Neural progenitor cell (in vitro differentiated cells): ENCODE measurements around the gene HCFC2. TPM values are rescaled to one million over a fixed set of nuclear protein-coding genes. Genes with fewer than 3 reads are reported as not detected.
A peak's percentile ranks its signal among the peaks of the same experiment; 100 is the strongest.

Source experiments
- DNase-seq: peaks from one replicate; pipeline ENCODE4 v3.0.0-alpha.2; 2016; ENCODE audit warnings: low spot score
- H2AFZ ChIP-seq: fragments of 200-600 bp; sonication (generic); replicated peaks from 2 replicates; pipeline ENCODE4 v1.6.1; 2016; ENCODE audit warnings: antibody characterized with exemption
- H3F3A ChIP-seq: fragments of 200-600 bp; sonication (generic); 2 replicates; pipeline ENCODE4 v1.6.1; 2016; ENCODE audit warnings: antibody characterized with exemption, low read depth
- H3K27ac ChIP-seq: fragments of 200-600 bp; sonication (generic); 2 replicates; pipeline ENCODE4 v1.5.1; 2016; ENCODE audit warnings: mild to moderate bottlenecking
- H3K27me3 ChIP-seq: fragments of 200-600 bp; sonication (generic); 2 replicates; pipeline ENCODE4 v1.6.1; 2016; ENCODE audit warnings: mild to moderate bottlenecking, moderate library complexity
- H3K36me3 ChIP-seq: fragments of 200-600 bp; sonication (generic); 2 replicates; pipeline ENCODE4 v1.5.1; 2016
- H3K4me1 ChIP-seq: fragments of 200-600 bp; sonication (generic); 2 replicates; pipeline ENCODE4 v1.6.1; 2016; ENCODE audit warnings: mixed run types
- H3K4me2 ChIP-seq: fragments of 200-600 bp; sonication (generic); 2 replicates; pipeline ENCODE4 v1.6.1; 2016
- H3K4me3 ChIP-seq: fragments of 200-600 bp; sonication (generic); 2 replicates; pipeline ENCODE4 v1.5.1; 2016
- H3K79me2 ChIP-seq: fragments of 200-600 bp; sonication (generic); 2 replicates; pipeline ENCODE4 v1.6.1; 2016; ENCODE audit warnings: low read depth
- H3K9ac ChIP-seq: fragments of 200-600 bp; sonication (generic); 2 replicates; pipeline ENCODE4 v1.6.1; 2016
- H3K9me3 ChIP-seq: fragments of 200-600 bp; sonication (generic); 2 replicates; pipeline ENCODE4 v1.5.1; 2016; ENCODE audit warnings: low read depth
- H4K20me1 ChIP-seq: fragments of 200-600 bp; sonication (generic); 2 replicates; pipeline ENCODE4 v1.6.1; 2016; ENCODE audit warnings: low read depth
- H3K27ac Mint-ChIP-seq: 3 replicates; pipeline ENCODE4 v1.8.0; 2021; ENCODE audit warnings: mixed read lengths
- H3K27me3 Mint-ChIP-seq: 2 replicates; pipeline ENCODE4 v1.8.0; 2022; ENCODE audit warnings: low read depth, mild to moderate bottlenecking, inconsistent platforms, moderate library complexity, mixed read lengths; ENCODE audit not compliant: insufficient read depth
- H3K36me3 Mint-ChIP-seq: 3 replicates; pipeline ENCODE4 v1.8.0; 2021; ENCODE audit warnings: mixed read lengths
- H3K4me1 Mint-ChIP-seq: 3 replicates; pipeline ENCODE4 v1.8.0; 2021; ENCODE audit warnings: mixed read lengths
- H3K4me3 Mint-ChIP-seq: 3 replicates; pipeline ENCODE4 v1.8.0; 2021; ENCODE audit warnings: mild to moderate bottlenecking, moderate library complexity, mixed read lengths
- H3K9me3 Mint-ChIP-seq: 3 replicates; pipeline ENCODE4 v1.8.0; 2020; ENCODE audit warnings: mixed read lengths
- EZH2 ChIP-seq: fragments of 200-600 bp; sonication (generic); IDR thresholded peaks from 2 replicates; pipeline ENCODE4 v1.6.1; 2017; ENCODE audit warnings: antibody characterized with exemption, mild to moderate bottlenecking, moderate library complexity
- EZH2phosphoT487 ChIP-seq: fragments of 200-600 bp; sonication (generic); IDR thresholded peaks from 2 replicates; pipeline ENCODE4 v1.6.1; 2017; ENCODE audit warnings: antibody characterized with exemption
- total RNA-seq: library from RNA; depleted of rRNA; stranded (reverse); fragments of >200 nt; gene quantifications from 2 replicates; pipeline ENCODE4 v1.2.3, GENCODE V29; 2015; ENCODE audit warnings: low replicate concordance
- TF ChIP-seq, protein P1 (sequence below): fragments of 200-600 bp; sonication (generic); IDR thresholded peaks from 2 replicates; pipeline ENCODE4 v1.5.1; 2017; ENCODE audit warnings: antibody characterized with exemption, mild to moderate bottlenecking

HCFC2 gene
- total RNA-seq, 1 donor from 2014 or later = 4.6 TPM

DNA sequence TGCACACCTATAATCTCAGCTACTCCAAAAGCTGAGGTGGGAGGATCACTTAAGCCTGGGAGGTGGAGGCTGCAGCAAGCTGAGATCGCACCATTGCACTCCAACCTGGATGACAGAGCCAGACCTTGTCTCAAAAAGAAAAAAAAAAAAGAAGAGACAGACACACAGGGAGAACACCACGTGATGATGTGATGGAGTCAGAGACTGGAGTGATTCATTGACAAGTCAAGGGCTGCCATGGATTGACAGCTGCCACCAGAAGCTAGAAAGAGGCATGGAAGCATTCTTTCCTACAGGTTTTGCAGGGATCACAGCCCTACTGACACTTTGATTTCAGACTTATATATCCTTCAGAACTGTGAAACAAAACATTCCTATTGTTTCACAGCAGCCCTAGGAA is 3.5 kb upstream of the HCFC2 start:
- H3K36me3 ChIP-seq = no peaks in the 10 kb centered on the region
- H3K79me2 ChIP-seq = no peaks in the 10 kb centered on the region
- H4K20me1 ChIP-seq = peaks cover 9% of the 10 kb centered on the region
- H2AFZ ChIP-seq = no peak overlapping the region
- Mint-ChIP-seq H3K4me3 (no peak overlapping the region), H3K36me3 (peaks cover 1% of the 10 kb centered on the region), H3K27me3 (peaks cover 7% of the 10 kb centered on the region), H3K27ac (no peak overlapping the region), H3K9me3 (no peaks in the 10 kb centered on the region), H3K4me1 (peaks cover 11% of the 10 kb centered on the region)
- H3K4me2 ChIP-seq = no peak overlapping the region
- H3K9me3 ChIP-seq = no peaks in the 10 kb centered on the region
- no peak for DNase-seq
- no peaks in the 10 kb centered on the region for H3F3A ChIP-seq
- no peak overlapping the region for H3K9ac ChIP-seq
- no peak overlapping the region for H3K4me3 ChIP-seq
- no peak overlapping the region for H3K27ac ChIP-seq
- H3K27me3 ChIP-seq = peaks cover 21% of the 10 kb centered on the region
- TF ChIP-seq, protein P1, sequence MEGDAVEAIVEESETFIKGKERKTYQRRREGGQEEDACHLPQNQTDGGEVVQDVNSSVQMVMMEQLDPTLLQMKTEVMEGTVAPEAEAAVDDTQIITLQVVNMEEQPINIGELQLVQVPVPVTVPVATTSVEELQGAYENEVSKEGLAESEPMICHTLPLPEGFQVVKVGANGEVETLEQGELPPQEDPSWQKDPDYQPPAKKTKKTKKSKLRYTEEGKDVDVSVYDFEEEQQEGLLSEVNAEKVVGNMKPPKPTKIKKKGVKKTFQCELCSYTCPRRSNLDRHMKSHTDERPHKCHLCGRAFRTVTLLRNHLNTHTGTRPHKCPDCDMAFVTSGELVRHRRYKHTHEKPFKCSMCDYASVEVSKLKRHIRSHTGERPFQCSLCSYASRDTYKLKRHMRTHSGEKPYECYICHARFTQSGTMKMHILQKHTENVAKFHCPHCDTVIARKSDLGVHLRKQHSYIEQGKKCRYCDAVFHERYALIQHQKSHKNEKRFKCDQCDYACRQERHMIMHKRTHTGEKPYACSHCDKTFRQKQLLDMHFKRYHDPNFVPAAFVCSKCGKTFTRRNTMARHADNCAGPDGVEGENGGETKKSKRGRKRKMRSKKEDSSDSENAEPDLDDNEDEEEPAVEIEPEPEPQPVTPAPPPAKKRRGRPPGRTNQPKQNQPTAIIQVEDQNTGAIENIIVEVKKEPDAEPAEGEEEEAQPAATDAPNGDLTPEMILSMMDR = no peak
- TF ChIP-seq EZH2 (no peak), EZH2phosphoT487 (no peak)
- H3K4me1 ChIP-seq = no peaks in the 10 kb centered on the region

DNA sequence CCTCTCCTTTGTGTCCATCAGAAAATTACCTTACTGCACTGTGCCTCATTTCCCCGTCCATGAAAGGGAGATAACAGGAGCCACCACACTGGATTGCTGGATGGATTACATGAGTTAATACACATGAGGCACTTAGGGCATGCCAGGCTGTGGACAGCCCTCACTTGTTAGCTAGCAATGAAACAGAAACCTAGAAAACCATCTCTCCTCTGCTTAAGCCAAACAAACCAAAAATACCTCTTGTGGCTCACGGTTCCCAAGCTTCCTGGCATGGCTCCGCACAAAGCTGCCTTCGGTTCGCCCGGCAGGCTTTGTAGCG is 660 bp upstream of the HCFC2 start:
- H3K9me3 ChIP-seq = no peaks in the 10 kb centered on the region
- Mint-ChIP-seq H3K4me3 (peak overlapping the region; percentile 93), H3K9me3 (no peaks in the 10 kb centered on the region), H3K27me3 (peaks cover 7% of the 10 kb centered on the region), H3K36me3 (peaks cover 1% of the 10 kb centered on the region), H3K4me1 (peaks cover 14% of the 10 kb centered on the region), H3K27ac (no peak overlapping the region)
- peak overlapping the region; percentile 78 for H3K4me3 ChIP-seq
- H3K9ac ChIP-seq = peak overlapping the region; percentile 38
- TF ChIP-seq, protein P1 = no peak
- TF ChIP-seq EZH2phosphoT487 (no peak), EZH2 (no peak)
- peak overlapping the region; percentile 91 for H2AFZ ChIP-seq
- no peaks in the 10 kb centered on the region for H3K36me3 ChIP-seq
- peaks cover 9% of the 10 kb centered on the region for H4K20me1 ChIP-seq
- H3K4me2 ChIP-seq = peak overlapping the region; percentile 84
- no peak overlapping the region for H3K27ac ChIP-seq
- H3K4me1 ChIP-seq = no peaks in the 10 kb centered on the region
- no peaks in the 10 kb centered on the region for H3F3A ChIP-seq
- DNase-seq = no peak
- H3K27me3 ChIP-seq = peaks cover 25% of the 10 kb centered on the region
- no peaks in the 10 kb centered on the region for H3K79me2 ChIP-seq

DNA sequence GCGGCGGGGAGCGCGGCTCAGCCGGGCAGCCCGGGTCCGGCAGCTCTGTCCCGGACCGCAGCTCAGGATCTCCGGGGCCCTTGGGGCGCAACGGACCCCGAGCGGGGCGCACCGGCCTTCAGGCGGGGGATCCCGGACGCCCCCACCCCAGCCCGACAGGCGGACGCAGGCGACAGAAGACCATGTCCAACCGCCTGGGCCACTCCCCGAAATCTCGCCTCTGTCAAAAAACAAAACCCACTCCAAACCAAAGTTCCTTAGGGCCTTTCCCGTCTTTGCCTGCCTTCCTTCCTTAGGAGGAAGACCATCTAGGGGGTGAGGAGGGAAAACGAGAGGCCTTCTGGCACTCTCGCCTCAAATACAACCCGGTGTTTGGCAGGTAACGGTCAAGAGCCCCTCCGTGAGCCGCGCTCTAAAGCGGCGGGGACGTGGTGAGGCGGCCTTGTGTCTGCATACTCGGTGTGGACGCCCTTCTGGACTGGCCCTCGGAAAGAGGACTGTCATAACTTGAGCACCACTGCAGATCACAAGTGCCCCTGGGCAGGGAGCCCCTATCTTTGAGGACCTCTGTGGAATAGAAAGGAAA is 604 bp downstream of the HCFC2 start:
- Mint-ChIP-seq H3K27ac (no peak overlapping the region), H3K4me1 (peaks cover 14% of the 10 kb centered on the region), H3K36me3 (peaks cover 1% of the 10 kb centered on the region), H3K9me3 (no peaks in the 10 kb centered on the region), H3K4me3 (peak overlapping the region; percentile 97), H3K27me3 (peaks cover 7% of the 10 kb centered on the region)
- Histone ChIP-seq H3K79me2 (no peaks in the 10 kb centered on the region), H3K27me3 (peaks cover 25% of the 10 kb centered on the region), H3K27ac (no peak overlapping the region), H3K9ac (no peak overlapping the region), H3K4me2 (peak overlapping the region; percentile 84), H2AFZ (peak overlapping the region; percentile 91), H3F3A (no peaks in the 10 kb centered on the region), H3K4me1 (no peaks in the 10 kb centered on the region), H3K9me3 (no peaks in the 10 kb centered on the region), H3K4me3 (peak overlapping the region; percentile 78), H4K20me1 (peaks cover 9% of the 10 kb centered on the region), H3K36me3 (no peaks in the 10 kb centered on the region)
- TF ChIP-seq, protein P1 = no peak
- TF ChIP-seq EZH2phosphoT487 (peak; percentile 5), EZH2 (peak; percentile 39)
- peak; percentile 34 for DNase-seq
